GM10248 (cell line): Measurements from ENCODE around the gene SLC4A4.

ENCODE experiments used
- CTCF ChIA-PET: fragments of 300-600 bp; sonication (Branson Sonifier 250); formaldehyde crosslinking; extraction: SDS; loops from one replicate; lab custom pipeline; 2021; ENCODE audit warnings: antibody characterized with exemption; lab: Yijun Ruan, JAX
- POLR2A ChIA-PET: fragments of 350-650 bp; sonication (Branson Sonifier 250); formaldehyde crosslinking; extraction: SDS; loops from one replicate; lab custom pipeline; 2020; ENCODE audit warnings: antibody characterized with exemption; lab: Yijun Ruan, JAX
- DNase-seq: peaks from one replicate; pipeline ENCODE4 v3.0.0; 2012; ENCODE audit errors: extremely low spot score
- TF ChIP-seq, protein P1 (sequence below): IDR thresholded peaks from 2 replicates; pipeline ENCODE4 v1.5.1; 2012; ENCODE audit warnings: mild to moderate bottlenecking, low read depth; ENCODE audit errors: extremely low read depth, missing control alignments, control extremely low read depth

The SLC4A4 gene

DNA sequence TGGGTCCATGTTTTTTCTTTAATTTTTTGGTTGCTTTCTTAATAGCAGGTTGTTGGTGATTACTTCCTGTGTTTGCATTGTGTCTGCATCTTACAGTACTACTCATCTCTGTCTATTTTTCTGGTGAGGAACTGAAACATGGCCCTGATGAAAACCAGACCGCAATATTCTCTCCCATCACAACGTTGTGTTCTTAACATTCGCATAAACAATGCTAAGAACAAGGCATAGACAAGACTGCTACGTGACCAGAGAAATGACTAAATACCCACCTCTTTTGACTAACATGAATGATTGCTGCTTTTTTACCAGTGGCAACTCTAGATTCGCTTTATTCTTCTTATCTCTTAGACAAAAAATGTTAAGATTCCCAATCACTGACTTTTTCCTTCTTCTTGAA lies 266.0 kb downstream of the SLC4A4 start:
- POLR2A ChIA-PET, result no interaction called here

DNA sequence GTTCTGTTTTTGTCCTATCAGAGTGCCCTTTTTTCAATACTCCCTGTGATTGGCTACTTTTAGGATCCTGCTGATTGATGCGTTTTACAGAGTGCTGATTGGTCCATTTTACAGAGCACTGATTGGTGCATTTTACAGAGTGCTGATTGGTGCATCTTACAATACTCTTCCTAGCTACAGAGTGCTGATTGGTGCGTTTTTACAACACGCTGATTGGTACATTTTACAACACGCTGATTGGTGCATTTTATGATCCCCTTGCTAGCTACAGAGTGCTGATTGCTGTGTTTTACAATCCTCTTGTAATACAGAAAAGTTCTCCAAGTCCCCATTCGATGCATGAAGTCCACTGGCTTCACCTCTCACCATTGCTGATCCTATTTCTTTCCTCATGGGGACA lies 268.3 kb downstream of the SLC4A4 start:
- DNase-seq, result no peak
- CTCF ChIA-PET, result interaction anchor here (1.3 to 1.5 kb wide), 2 partner anchors 8 to 34 kb away, joined by 3 read pairs; no protein-coding TSS in a partner anchor
- POLR2A ChIA-PET, result no interaction called here
- TF ChIP-seq, protein P1, sequence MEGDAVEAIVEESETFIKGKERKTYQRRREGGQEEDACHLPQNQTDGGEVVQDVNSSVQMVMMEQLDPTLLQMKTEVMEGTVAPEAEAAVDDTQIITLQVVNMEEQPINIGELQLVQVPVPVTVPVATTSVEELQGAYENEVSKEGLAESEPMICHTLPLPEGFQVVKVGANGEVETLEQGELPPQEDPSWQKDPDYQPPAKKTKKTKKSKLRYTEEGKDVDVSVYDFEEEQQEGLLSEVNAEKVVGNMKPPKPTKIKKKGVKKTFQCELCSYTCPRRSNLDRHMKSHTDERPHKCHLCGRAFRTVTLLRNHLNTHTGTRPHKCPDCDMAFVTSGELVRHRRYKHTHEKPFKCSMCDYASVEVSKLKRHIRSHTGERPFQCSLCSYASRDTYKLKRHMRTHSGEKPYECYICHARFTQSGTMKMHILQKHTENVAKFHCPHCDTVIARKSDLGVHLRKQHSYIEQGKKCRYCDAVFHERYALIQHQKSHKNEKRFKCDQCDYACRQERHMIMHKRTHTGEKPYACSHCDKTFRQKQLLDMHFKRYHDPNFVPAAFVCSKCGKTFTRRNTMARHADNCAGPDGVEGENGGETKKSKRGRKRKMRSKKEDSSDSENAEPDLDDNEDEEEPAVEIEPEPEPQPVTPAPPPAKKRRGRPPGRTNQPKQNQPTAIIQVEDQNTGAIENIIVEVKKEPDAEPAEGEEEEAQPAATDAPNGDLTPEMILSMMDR, result no peak

More for the DNA sequence above, 266.0 kb downstream of the SLC4A4 start:
- TF ChIP-seq, protein P1, result no peak
- DNase-seq, result peak; percentile 10
- CTCF ChIA-PET, result interaction anchor here (1.4 to 1.5 kb wide), 2 partner anchors 10 kb away, joined by 4 read pairs; no protein-coding TSS in a partner anchor

DNA sequence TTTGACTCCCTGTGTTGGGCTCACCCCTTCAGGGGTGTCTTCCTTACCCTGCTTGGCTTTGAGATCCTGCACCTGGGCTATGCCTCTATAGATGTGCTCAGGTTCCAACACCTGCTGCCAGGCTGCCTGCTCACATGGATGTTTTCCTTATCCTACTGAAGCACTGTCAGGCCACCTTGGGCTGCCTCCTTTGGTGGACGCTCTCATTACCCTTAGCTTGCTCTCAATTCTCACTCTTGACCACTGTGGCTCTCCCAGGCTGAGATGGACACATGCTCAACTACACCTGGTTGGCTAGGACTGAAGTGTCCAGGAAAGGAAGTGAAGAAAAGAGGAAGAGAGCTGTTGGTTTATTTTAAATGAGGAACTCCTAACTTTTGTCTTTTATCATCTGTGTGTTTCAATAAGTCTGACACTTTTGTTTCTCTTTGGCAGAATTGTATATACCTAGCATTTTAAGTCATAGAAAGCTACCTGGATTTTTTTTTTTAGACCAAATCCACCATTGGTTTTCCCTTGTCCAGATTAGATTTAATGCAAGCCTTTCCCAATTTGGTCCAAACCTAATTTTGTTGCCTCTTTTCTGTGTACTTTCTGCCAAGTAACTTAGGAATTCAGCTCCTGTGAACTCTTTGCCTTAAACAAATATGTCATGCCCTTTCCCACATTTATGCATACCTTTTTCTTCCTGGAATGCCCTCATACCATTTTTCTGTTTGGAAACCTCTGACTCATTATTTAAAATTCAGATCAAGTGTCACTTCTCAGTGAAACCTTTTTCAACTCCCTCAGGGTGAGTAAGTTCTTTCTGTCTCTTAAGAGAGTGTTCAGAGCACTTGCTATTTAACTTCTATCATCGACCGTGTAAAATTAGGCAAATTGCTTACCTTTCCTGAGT lies 269.2 kb downstream of the SLC4A4 start:
- no peak for DNase-seq
- CTCF ChIA-PET, result no interaction called here

DNA sequence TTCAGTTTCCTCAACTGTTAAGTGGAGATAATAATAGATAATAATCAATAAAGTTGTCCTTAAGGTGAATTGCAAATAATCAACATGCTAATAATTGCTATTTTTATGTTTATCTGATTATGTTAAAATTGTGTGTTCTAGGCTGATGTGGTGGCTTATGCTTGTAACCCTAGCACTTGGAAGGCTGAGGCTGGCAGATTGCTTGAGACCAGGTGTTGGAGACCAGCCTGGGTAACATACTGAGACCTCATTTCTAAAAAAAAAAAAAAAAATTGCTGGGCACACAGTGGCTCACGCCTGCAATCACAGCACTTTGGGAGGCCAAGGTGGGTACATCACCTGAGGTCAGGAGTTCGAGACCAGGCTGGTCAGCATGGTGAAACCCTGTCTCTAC lies 269.9 kb downstream of the SLC4A4 start:
- no peak for DNase-seq
- CTCF ChIA-PET, result no interaction called here
- POLR2A ChIA-PET, result no interaction called here
- TF ChIP-seq, protein P1, result no peak

More for the DNA sequence above, 269.2 kb downstream of the SLC4A4 start:
- POLR2A ChIA-PET, result no interaction called here
- TF ChIP-seq, protein P1, result no peak

DNA sequence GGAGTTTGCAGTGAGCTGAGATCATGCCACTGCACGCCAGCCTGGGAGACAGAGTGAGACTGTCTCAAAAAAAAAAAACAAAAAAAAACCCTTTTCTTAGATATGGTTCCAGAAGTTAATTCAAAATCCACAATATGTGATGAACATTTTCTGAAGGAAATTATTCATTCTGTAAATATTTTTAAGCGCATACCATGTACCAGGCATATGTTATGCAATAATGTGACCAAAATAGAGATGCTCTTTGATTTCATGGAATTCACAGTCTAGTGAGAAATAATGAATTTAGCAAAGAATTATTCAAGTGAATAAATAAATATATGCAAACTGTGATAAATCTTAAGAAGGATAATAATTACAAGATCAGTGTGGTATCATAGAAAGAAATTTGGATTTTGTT lies 270.3 kb downstream of the SLC4A4 start:
- ChIA-PET CTCF (no interaction called here), POLR2A (no interaction called here)
- TF ChIP-seq, protein P1, result no peak
- no peak for DNase-seq

DNA sequence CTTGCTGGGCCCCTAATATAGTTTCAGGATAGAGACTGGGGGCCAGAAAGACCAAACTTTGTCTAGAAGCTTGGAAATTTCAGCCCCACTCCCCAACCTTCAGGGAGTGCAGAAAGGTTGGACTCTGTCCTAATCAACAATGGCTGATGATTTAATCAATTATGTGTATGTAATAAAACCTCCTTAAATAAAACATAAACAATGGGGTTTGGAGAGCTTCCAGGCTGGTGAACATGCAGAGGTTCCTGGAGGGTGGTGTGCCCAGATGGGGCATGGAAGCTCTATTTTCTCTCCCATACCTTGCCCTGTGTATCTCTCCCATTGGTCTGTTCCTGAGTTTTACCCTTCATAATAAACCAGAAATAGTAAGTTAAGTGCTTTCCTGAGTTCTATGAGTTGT lies 270.8 kb downstream of the SLC4A4 start:
- TF ChIP-seq, protein P1, result no peak
- ChIA-PET CTCF (interaction anchor here (0.9 kb wide), 1 partner anchor 17 kb away, joined by 3 read pairs; no protein-coding TSS in a partner anchor), POLR2A (no interaction called here)
- DNase-seq, result no peak
